Endothelial cell of umbilical vein (primary cell): ENCODE measurements around the gene APBB2. TPM values are rescaled to one million over a fixed set of nuclear protein-coding genes. Genes with fewer than 3 reads are reported as not detected.
"Not testable (repeated sequence)": the region's sequence is repeated elsewhere in the genome, so short reads cannot be mapped to it uniquely, and the experiment has no call there.

ENCODE experiments used
- BruUV-seq: library from RNA; stranded (reverse); fragments of 400-500 nt; replicated peaks from 2 replicates; lab custom pipeline; 2021; lab: Mats Ljungman, UMichigan
- CTCF ChIA-PET: fragments of 300-600, 350-600 bp; sonication (Branson Sonifier 250); formaldehyde crosslinking; loops from one replicate; lab custom pipeline; 2021; ENCODE audit warnings: antibody characterized with exemption, inconsistent platforms; lab: Charles Lee
- POLR2A ChIA-PET: fragments of 300-600, 350-600 bp; sonication (Branson Sonifier 250); formaldehyde crosslinking; loops from one replicate; lab custom pipeline; 2021; ENCODE audit warnings: antibody characterized with exemption, inconsistent platforms; lab: Charles Lee
- DNase-seq: peaks from one replicate; pipeline ENCODE4 v3.0.0-alpha.2; 2011; ENCODE audit warnings: low read depth, low spot score
- FAIRE-seq: peaks from 2 replicates; lab custom pipeline; 2011; peaks lifted over from hg19 to GRCh38; lab: Jason Lieb, UNC
- H2AFZ ChIP-seq: 2 replicates; pipeline ENCODE4 v1.6.0; 2012; ENCODE audit warnings: low read depth, low read length, control low read depth, inconsistent platforms
- H3K27ac ChIP-seq: 2 replicates; pipeline ENCODE4 v1.5.1; 2011; ENCODE audit warnings: low read depth, mild to moderate bottlenecking, control low read depth, low read length, moderate library complexity; ENCODE audit not compliant: insufficient read depth
- H3K27me3 ChIP-seq, 2 experiments: 2 replicates each; pipeline versions ENCODE4 v1.6.0 to v1.6.1; 2011; ENCODE audit warnings: low read length in 2 of 2, mixed read lengths in 1 of 2; ENCODE audit not compliant: control insufficient read depth in 2 of 2, insufficient read depth in 2 of 2
- H3K36me3 ChIP-seq, 2 experiments: 2 replicates in 1 of 2; 3 replicates in 1 of 2; pipeline ENCODE4 v1.5.1; 2011; ENCODE audit warnings: low read length in 2 of 2, mild to moderate bottlenecking in 1 of 2, moderate library complexity in 1 of 2; ENCODE audit not compliant: control insufficient read depth in 2 of 2, insufficient read depth in 2 of 2; ENCODE audit errors: extremely low read depth in 1 of 2
- H3K4me1 ChIP-seq: 3 replicates; pipeline ENCODE4 v1.5.1; 2011; ENCODE audit warnings: mild to moderate bottlenecking, low read length; ENCODE audit not compliant: control insufficient read depth, insufficient read depth; ENCODE audit errors: extremely low read depth
- H3K4me2 ChIP-seq: 2 replicates; pipeline ENCODE4 v1.6.1; 2011; ENCODE audit warnings: low read length, control low read depth, mixed read lengths; ENCODE audit not compliant: insufficient read depth
- H3K4me3 ChIP-seq, 3 experiments: fragments of 200-600 bp in 1 of 3; sonication (generic), shearing (Covaris generic) in 1 of 3; replicated peaks in 1 of 3; 2 replicates each; pipeline ENCODE4 v1.5.1; 2011 to 2016; ENCODE audit warnings: control low read depth in 3 of 3, low read length in 3 of 3, mild to moderate bottlenecking in 2 of 3, inconsistent platforms in 1 of 3, low read depth in 1 of 3, moderate library complexity in 1 of 3; ENCODE audit not compliant: insufficient read depth in 1 of 3
- H3K79me2 ChIP-seq: 2 replicates; pipeline ENCODE4 v1.6.0; 2012; ENCODE audit warnings: low read length, inconsistent platforms; ENCODE audit not compliant: control insufficient read depth, insufficient read depth
- H3K9ac ChIP-seq: replicated peaks from 2 replicates; pipeline ENCODE3; 2011; ENCODE audit warnings: low read length, control low read depth; ENCODE audit not compliant: insufficient read depth; ENCODE audit errors: extremely low read depth
- H3K9me1 ChIP-seq: replicated peaks from 3 replicates; pipeline ENCODE4 v1.6.0; 2011; ENCODE audit warnings: mild to moderate bottlenecking, low read length; ENCODE audit not compliant: control insufficient read depth, insufficient read depth; ENCODE audit errors: extremely low read depth
- H3K9me3 ChIP-seq: replicated peaks from 2 replicates; pipeline ENCODE4 v1.5.1; 2012; ENCODE audit warnings: low read length, inconsistent platforms; ENCODE audit not compliant: control insufficient read depth, insufficient read depth
- H4K20me1 ChIP-seq: replicated peaks from 2 replicates; pipeline ENCODE3; 2011; ENCODE audit warnings: mild to moderate bottlenecking, low read length; ENCODE audit not compliant: control insufficient read depth, insufficient read depth; ENCODE audit errors: extremely low read depth
- CTCF ChIP-seq, 2 donors: IDR thresholded peaks; 1 replicate in 1 of 2; 2 replicates in 1 of 2; pipeline ENCODE4 v1.5.1; 2011; ENCODE audit warnings: low read length in 2 of 2, mild to moderate bottlenecking in 2 of 2, moderate library complexity in 2 of 2, control low read depth in 1 of 2, inconsistent platforms in 1 of 2, low read depth in 1 of 2; ENCODE audit not compliant: insufficient read depth in 1 of 2; ENCODE audit errors: extremely low read depth in 1 of 2
- EZH2 ChIP-seq: IDR thresholded peaks from 2 replicates; pipeline ENCODE4 v1.6.1; 2012; ENCODE audit warnings: borderline replicate concordance, low read depth, mild to moderate bottlenecking, moderate library complexity, low read length, inconsistent platforms; ENCODE audit not compliant: severe bottlenecking
- FOS ChIP-seq: IDR thresholded peaks from 2 replicates; pipeline ENCODE4 v1.6.1; 2011; ENCODE audit warnings: mild to moderate bottlenecking, low read length, moderate library complexity, borderline replicate concordance; ENCODE audit not compliant: insufficient read depth
- GATA2 ChIP-seq: IDR thresholded peaks from 2 replicates; pipeline ENCODE4 v1.7.0; 2011; ENCODE audit warnings: low read depth, mild to moderate bottlenecking, moderate library complexity, mixed read lengths, low read length; ENCODE audit not compliant: insufficient read length, insufficient read depth
- JUN ChIP-seq: IDR thresholded peaks from 2 replicates; pipeline ENCODE4 v1.6.1; 2011; ENCODE audit warnings: borderline replicate concordance, low read depth; ENCODE audit not compliant: insufficient read length, insufficient read depth
- MYC ChIP-seq: IDR thresholded peaks from one replicate; pipeline ENCODE4 v1.6.1; 2011; ENCODE audit warnings: mild to moderate bottlenecking, low read depth, low read length
- POLR2A ChIP-seq: IDR thresholded peaks from 2 replicates; pipeline ENCODE4 v1.6.1; 2012; ENCODE audit warnings: low read depth, mild to moderate bottlenecking, control low read depth, low read length
- POLR2AphosphoS5 ChIP-seq: IDR thresholded peaks from 2 replicates; pipeline ENCODE4 v1.6.1; 2012; ENCODE audit warnings: low read depth, mild to moderate bottlenecking, control low read depth, low read length, moderate library complexity; ENCODE audit not compliant: insufficient read depth
- dilution Hi-C: fragments of 300-500 bp; cut with MboI; formaldehyde crosslinking; loops from one replicate; pipeline ENCODE4 v1.15.0; 2019; ENCODE audit warnings: low sequenced_read_pairs; ENCODE audit not compliant: extremely low pct_ligation_motif_present
- intact Hi-C: fragments of 100-400 bp; cut with micrococcal nuclease; formaldehyde crosslinking; loops from one replicate; pipeline ENCODE4 v1.10.0; 2022
- polyA plus RNA-seq, 4 experiments: library from polyadenylated mRNA; depleted of rRNA in 3 of 4; stranded (reverse) in 3 of 4; unstranded in 1 of 4; fragments of >200 nt; gene quantifications; 2 replicates each; pipeline versions ENCODE4 v1.2.1 to v1.2.3, GENCODE V29; 2011 to 2012; ENCODE audit warnings: missing spikeins in 1 of 4
- total RNA-seq: library from RNA; stranded (reverse); gene quantifications from 2 replicates; pipeline ENCODE4 v1.2.3, GENCODE V29; 2021
- TF ChIP-seq, protein P1 (sequence below): IDR thresholded peaks from 2 replicates; pipeline ENCODE4 v1.6.1; 2011; ENCODE audit not compliant: insufficient read depth, insufficient read length

APBB2 gene
- total and polyA plus RNA-seq, 2 donors (not counting 3 experiments of a cell fraction or from before 2014, with no cell fraction given): 79.8 to 124 TPM

- H3K9me1 ChIP-seq: no peaks in the 10 kb centered on the region
- no peaks in the 10 kb centered on the region for H3K27me3 ChIP-seq
- dilution Hi-C loops (no loop called here), intact Hi-C loops (no loop called here)
- no peaks in the 10 kb centered on the region for H3K9me3 ChIP-seq
- no peak overlapping the region for H3K27ac ChIP-seq
- no TSS peak for BruUV-seq
- H4K20me1 ChIP-seq: no peaks in the 10 kb centered on the region
- no peak overlapping the region for H3K4me2 ChIP-seq
- TF ChIP-seq CTCF (IDR thresholded peaks at IDR 0.05; ENCODE audit: extremely low read depth in 1 of 2, insufficient read depth in 1 of 2, low read depth in 1 of 2, low read length in 2 of 2) (no peak), JUN (no peak), GATA2 (no peak), FOS (no peak), POLR2A (no peak), EZH2 (no peak), POLR2AphosphoS5 (no peak), MYC (no peak)
- TF ChIP-seq, protein P1, sequence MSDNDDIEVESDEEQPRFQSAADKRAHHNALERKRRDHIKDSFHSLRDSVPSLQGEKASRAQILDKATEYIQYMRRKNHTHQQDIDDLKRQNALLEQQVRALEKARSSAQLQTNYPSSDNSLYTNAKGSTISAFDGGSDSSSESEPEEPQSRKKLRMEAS: no peak
- no peak overlapping the region for H3K4me3 ChIP-seq
- no peaks in the 10 kb centered on the region for H3K79me2 ChIP-seq
- peaks cover 17 to 23% of the 10 kb centered on the region in 2 experiments for H3K36me3 ChIP-seq
- ChIA-PET POLR2A (no interaction called here), CTCF (no interaction called here)
- no peak for DNase-seq
- FAIRE-seq: no peak
- no peak overlapping the region for H2AFZ ChIP-seq
- no peaks in the 10 kb centered on the region for H3K4me1 ChIP-seq
- H3K9ac ChIP-seq: no peak overlapping the region
Observed at GRCh38 chr4:40820101-40820500, 394.2 kb downstream of the APBB2 start.

GRCh38 chr4:40817157-40817556 is 397.2 kb downstream of the APBB2 start:
- DNase-seq, POLR2A ChIA-PET, H2AFZ ChIP-seq, H3K4me1 ChIP-seq, H3K27me3 ChIP-seq, FAIRE-seq, H3K4me2 ChIP-seq, H3K79me2 ChIP-seq, H3K27ac ChIP-seq, intact Hi-C loops, CTCF ChIA-PET, H3K4me3 ChIP-seq, H3K9ac ChIP-seq, H3K9me3 ChIP-seq, H3K9me1 ChIP-seq, dilution Hi-C loops, BruUV-seq, H4K20me1 ChIP-seq: not testable (repeated sequence)
- peaks cover 22 to 23% of the 10 kb centered on the region in 2 experiments for H3K36me3 ChIP-seq
